Stomach (tissue), 4 donors: Measurements from ENCODE around the gene RBMS1.

Source experiments
- CTCF ChIP-seq, 7 experiments: fragments of 450-650 bp in 4 of 7; fragments of 200-600 bp in 3 of 7; sonication (generic) in 3 of 7; IDR thresholded peaks; one replicate each; pipeline ENCODE4 v1.5.1; 2016 to 2019; ENCODE audit warnings: antibody characterized with exemption in 7 of 7, control low read depth in 2 of 7, mild to moderate bottlenecking in 1 of 7
- EP300 ChIP-seq: sonication (generic); formaldehyde crosslinking; IDR thresholded peaks from one replicate; pipeline ENCODE4 v1.6.1; 2017; ENCODE audit warnings: antibody characterized with exemption
- POLR2A ChIP-seq, 4 donors: fragments of 450-650 bp; IDR thresholded peaks; one replicate each; pipeline ENCODE4 v1.6.1; 2016; ENCODE audit warnings: antibody characterized with exemption in 4 of 4, control low read depth in 2 of 4, mild to moderate bottlenecking in 1 of 4, moderate library complexity in 1 of 4
- POLR2AphosphoS5 ChIP-seq, 3 donors: sonication (generic); formaldehyde crosslinking; IDR thresholded peaks; one replicate each; pipeline ENCODE4 v1.6.1; 2016; ENCODE audit warnings: antibody characterized with exemption in 3 of 3

GRCh38 chr2:160277151-160277550 is 216.5 kb downstream of the RBMS1 start:
- TF ChIP-seq EP300 (no peak), CTCF (IDR thresholded peaks at IDR 0.05) (no peak), POLR2AphosphoS5 (IDR thresholded peaks at IDR 0.05) (no peak), POLR2A (IDR thresholded peaks at IDR 0.05) (no peak)
